Esophagus squamous epithelium (tissue), 5 donors: ENCODE results near the gene FIBP. TPM values are rescaled to one million over a fixed set of nuclear protein-coding genes. Genes with fewer than 3 reads are reported as not detected.

Experiments
- DNase-seq: peaks from one replicate; lab custom pipeline; 2025; lab: John Stamatoyannopoulos, UW
- H3K27ac ChIP-seq, 4 donors: fragments of 200-600 bp; sonication (generic); one replicate each; pipeline ENCODE4 v1.5.1; 2016 to 2019; ENCODE audit warnings: mild to moderate bottlenecking in 1 of 4
- H3K27me3 ChIP-seq, 4 donors: fragments of 200-600 bp; sonication (generic); 1 replicate in 3 of 4; 2 replicates in 1 of 4; pipeline versions ENCODE4 v1.5.1 to v1.6.0; 2017 to 2021; ENCODE audit warnings: antibody characterized with exemption in 1 of 4
- H3K36me3 ChIP-seq, 3 donors: fragments of 200-600 bp; sonication (generic); one replicate each; pipeline ENCODE4 v1.5.1; 2016 to 2019
- H3K4me1 ChIP-seq, 3 donors: fragments of 200-600 bp; sonication (generic); one replicate each; pipeline ENCODE4 v1.5.1; 2017 to 2019
- H3K4me3 ChIP-seq, 4 donors: fragments of 200-600 bp; sonication (generic); 1 replicate in 3 of 4; 2 replicates in 1 of 4; pipeline ENCODE4 v1.5.1; 2016 to 2019; ENCODE audit warnings: mild to moderate bottlenecking in 2 of 4, moderate library complexity in 1 of 4
- H3K9me3 ChIP-seq, 3 donors: fragments of 200-600 bp; sonication (generic); one replicate each; pipeline ENCODE4 v1.5.1; 2016 to 2019
- CTCF ChIP-seq, 6 experiments: fragments of 450-650 bp in 4 of 6; fragments of 200-600 bp in 2 of 6; sonication (generic) in 2 of 6; IDR thresholded peaks; one replicate each; pipeline ENCODE4 v1.5.1; 2016 to 2019; ENCODE audit warnings: antibody characterized with exemption in 6 of 6, mild to moderate bottlenecking in 4 of 6, moderate library complexity in 4 of 6
- POLR2A ChIP-seq, 4 donors: fragments of 450-650 bp; IDR thresholded peaks; one replicate each; pipeline ENCODE4 v1.6.1; 2017; ENCODE audit warnings: antibody characterized with exemption in 4 of 4, mild to moderate bottlenecking in 4 of 4, moderate library complexity in 3 of 4
- WGBS, 2 donors: methylation state at CpG; one replicate each; pipeline ENCODE4 v1.1.5; 2018; 5-methylcytosine and 5-hydroxymethylcytosine counted together
- intact Hi-C: fragments of 100-400 bp; cut with DNase I; formaldehyde crosslinking; loops from one replicate; pipeline ENCODE4 v1.15.0; 2022
- total RNA-seq, 4 donors: library from RNA; depleted of rRNA; stranded (reverse); fragments of >200 nt; gene quantifications; one replicate each; pipeline ENCODE4 v1.1.0, GENCODE V29; 2016
- donor health status: DM: yes; HTN: yes; CAD: no.

The FIBP gene
- total RNA-seq, 4 donors from 2014 or later, result 35.7 to 60.1 (median 38.4) TPM

- 28 to 48% methylated on average over 4 to 6 of the region's 7 CpGs for WGBS, 2 donors
- H3K4me3 ChIP-seq, result peak within 1 kb of the TSS in 1 of 4 donors; percentile 16
- no peaks in the 10 kb centered on the region for H3K27me3 ChIP-seq
- peaks cover 0 to 12% (median 0%) of the 10 kb centered on the region in 3 donors for H3K4me1 ChIP-seq
- DNase-seq, result no peak
- peak within 1 kb of the TSS in 1 of 4 donors; percentile 13 for H3K27ac ChIP-seq
- TF ChIP-seq POLR2A (IDR thresholded peaks at IDR 0.05) (no peak), CTCF (IDR thresholded peaks at IDR 0.05) (no peak)
- peaks cover 0 to 28% (median 8%) of the 10 kb centered on the region in 3 donors for H3K36me3 ChIP-seq
- intact Hi-C loops, result loop anchor here (5.0 kb wide), 1 partner anchor 108 kb away; no protein-coding TSS in a partner anchor
- H3K9me3 ChIP-seq, result no peaks in the 10 kb centered on the region
Measured at GRCh38 chr11:65879617-65880016, 8.7 kb downstream of the FIBP start, which contains the start of gene CTSW. TSS of gene CTSW (plus strand) at chr11:65879837. CDS start at chr11:65879855, 18 bp downstream.

GRCh38 chr11:65873318-65874156, 14.7 kb downstream of the FIBP start:
- TF ChIP-seq POLR2A (IDR thresholded peaks at IDR 0.05) (peak in 3 of 4 donors; percentile 48 to 94 (median 58)), CTCF (IDR thresholded peaks at IDR 0.05) (peak in 1 of 6 experiments; percentile 21)
- H3K27me3 ChIP-seq, result no peaks in the 10 kb centered on the region
- peaks cover 16 to 46% (median 18%) of the 10 kb centered on the region in 3 donors for H3K4me1 ChIP-seq
- no peaks in the 10 kb centered on the region for H3K9me3 ChIP-seq
- DNase-seq, result peak; percentile 66
- H3K27ac ChIP-seq, result peak overlapping the region; percentile 81 to 95 (median 87)
- 15 to 38% methylated on average over 6 to 18 of the region's 54 CpGs for WGBS, 2 donors
- H3K4me3 ChIP-seq, result peak overlapping the region; percentile 35 to 73 (median 61)
- H3K36me3 ChIP-seq, result no peaks in the 10 kb centered on the region
- intact Hi-C loops, result no loop called here

GRCh38 chr11:65872586-65873317, 15.5 kb downstream of the FIBP start, which contains the start of gene EFEMP2:
TSS of gene EFEMP2 (minus strand) at chr11:65872800. CDS start at chr11:65872354, 446 bp downstream.
- peak within 1 kb of the TSS; percentile 81 to 95 (median 87) for H3K27ac ChIP-seq
- 0 to 1% methylated on average over 5 to 7 of the region's 69 CpGs for WGBS, 2 donors
- peaks cover 16 to 48% (median 18%) of the 10 kb centered on the region in 3 donors for H3K4me1 ChIP-seq
- intact Hi-C loops, result no loop called here
- peak within 1 kb of the TSS; percentile 35 to 73 (median 61) for H3K4me3 ChIP-seq
- H3K9me3 ChIP-seq, result no peaks in the 10 kb centered on the region
- TF ChIP-seq CTCF (IDR thresholded peaks at IDR 0.05), result no peak
- TF ChIP-seq POLR2A (IDR thresholded peaks at IDR 0.05), result no peak
- peaks cover 0 to 6% (median 0%) of the 10 kb centered on the region in 3 donors for H3K36me3 ChIP-seq
- no peak for DNase-seq
- no peaks in the 10 kb centered on the region for H3K27me3 ChIP-seq

- peak overlapping the region; percentile 81 to 95 (median 87) for H3K27ac ChIP-seq
- no peaks in the 10 kb centered on the region for H3K27me3 ChIP-seq
- peak overlapping the region; percentile 35 to 73 (median 61) for H3K4me3 ChIP-seq
- TF ChIP-seq POLR2A (IDR thresholded peaks at IDR 0.05), result no peak
- TF ChIP-seq CTCF (IDR thresholded peaks at IDR 0.05), result no peak
- no peak for DNase-seq
- no peaks in the 10 kb centered on the region for H3K9me3 ChIP-seq
- H3K36me3 ChIP-seq, result peaks cover 0 to 14% (median 0%) of the 10 kb centered on the region in 3 donors
- peaks cover 16 to 51% (median 18%) of the 10 kb centered on the region in 3 donors for H3K4me1 ChIP-seq
- intact Hi-C loops, result no loop called here
- 20 to 76% methylated on average over 2 to 5 of the region's 26 CpGs for WGBS, 2 donors
Measured at GRCh38 chr11:65871811-65872548, 16.3 kb downstream of the FIBP start.
